Stimulated activated CD8-positive, alpha-beta memory T cell treated with anti-CD3 and anti-CD28 coated beads, Interleukin-12 subunit alpha, Interleukin-12 subunit beta, amount 100 ng/mL, for 1 hour (primary cell): ENCODE data around the gene TBC1D10A.

Source experiments
- DNase-seq: peaks from one replicate; pipeline ENCODE4 v3.0.0-alpha.2; 2020; ENCODE audit warnings: low read depth

TBC1D10A gene

DNA sequence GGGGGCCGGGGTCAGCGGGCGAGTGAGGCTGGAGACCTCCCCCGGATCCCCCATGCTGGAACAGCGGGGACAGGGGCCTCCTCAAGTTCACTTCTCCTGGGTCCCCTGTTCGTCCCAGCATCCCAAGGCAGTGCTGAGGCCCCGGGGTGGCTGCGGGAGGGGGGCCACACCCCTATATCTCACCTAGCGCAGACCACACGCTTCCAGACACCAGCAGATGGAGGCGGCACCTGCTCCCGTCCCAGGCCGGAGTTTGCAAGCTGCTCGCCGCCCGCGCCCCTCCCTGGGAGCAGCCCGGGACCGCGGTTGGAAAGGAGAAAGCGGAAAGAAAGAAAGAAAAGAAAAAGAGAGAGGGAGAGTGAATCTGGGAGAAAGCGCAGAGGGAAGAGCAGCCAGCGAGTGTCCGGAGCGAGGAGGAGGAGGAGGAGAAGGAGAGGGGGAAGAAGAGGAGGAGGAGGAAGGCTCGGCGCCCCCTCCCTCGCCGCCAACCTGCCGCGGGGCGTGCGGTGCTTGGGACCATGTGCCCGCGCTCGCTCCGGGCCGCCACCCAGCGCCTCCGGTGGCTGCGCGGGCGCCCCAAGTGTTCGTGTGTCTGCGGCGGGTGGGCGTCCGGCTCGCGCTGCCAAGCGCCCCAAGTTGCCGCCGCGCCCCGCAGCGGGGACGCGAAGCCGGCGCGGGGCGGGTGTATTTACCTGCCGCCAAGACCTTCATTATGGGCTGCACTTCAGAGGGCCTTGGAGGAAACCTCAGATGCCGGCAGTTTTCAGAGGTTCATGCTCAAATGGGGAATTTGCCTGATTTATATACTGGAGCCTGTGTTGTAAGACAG is 80.5 kb downstream of the TBC1D10A start, which contains the start of gene LIF:
LIF (minus strand) TSS at position 775 of the 829 bp plus-strand sequence; CDS start at position 711, 64 bp downstream.
- DNase-seq = no peak

DNA sequence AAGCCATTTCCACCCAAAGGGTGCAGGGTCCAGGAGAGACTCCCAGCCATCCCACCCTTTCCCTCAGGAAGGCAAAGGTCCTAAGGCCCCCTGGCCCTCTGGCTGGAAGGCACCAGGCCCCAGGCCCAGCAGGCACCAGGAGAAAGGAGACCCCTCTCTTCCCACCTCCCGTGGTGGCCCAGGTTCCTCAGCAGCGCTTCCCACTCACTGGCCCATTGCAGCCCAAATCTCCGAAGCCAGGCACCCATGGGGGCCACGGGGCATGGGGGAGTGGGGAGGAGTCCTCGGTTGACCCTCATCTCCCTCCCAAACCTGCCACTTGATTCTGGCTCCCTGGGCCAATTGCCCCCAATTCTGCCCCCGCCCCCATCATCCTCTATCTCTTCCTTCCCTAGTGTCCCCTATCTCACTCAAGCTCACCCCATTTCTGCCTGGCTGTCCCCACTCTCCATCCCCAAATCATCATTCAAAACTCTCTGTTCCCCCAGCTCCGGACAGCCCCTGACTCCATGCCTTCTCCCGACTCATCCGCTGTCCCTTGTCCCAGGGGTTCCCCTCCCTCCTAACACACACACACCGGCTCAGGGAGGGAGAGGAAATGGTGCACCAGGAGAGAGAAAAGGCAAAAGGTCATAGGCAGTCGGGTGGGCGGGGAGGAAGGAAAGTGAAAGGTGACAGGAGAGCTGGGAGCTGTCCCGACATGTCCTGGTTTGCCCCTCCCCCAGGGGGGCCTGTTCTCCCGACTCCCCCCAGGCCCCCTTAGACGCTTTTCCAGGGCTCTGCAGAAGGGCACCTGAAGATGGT is 81.4 kb downstream of the TBC1D10A start:
- DNase-seq = no peak

DNA sequence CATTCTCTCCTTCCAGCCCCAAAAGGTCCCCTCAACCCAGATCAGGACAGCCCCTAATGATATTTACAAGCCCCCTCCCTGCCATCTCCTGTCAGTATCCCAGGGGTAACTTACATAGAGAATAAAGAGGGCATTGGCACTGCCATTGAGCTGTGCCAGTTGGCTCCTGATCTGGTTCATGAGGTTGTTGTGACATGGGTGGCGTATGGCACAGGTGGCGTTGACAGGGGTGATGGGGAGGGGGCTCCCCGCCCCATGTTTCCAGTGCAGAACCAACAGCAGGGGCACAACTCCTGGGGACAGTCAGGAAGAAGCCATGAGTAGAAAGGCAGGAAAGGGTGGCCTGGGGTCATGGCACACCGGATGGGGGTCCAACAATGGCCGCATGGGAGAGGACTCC is 82.1 kb downstream of the TBC1D10A start:
- DNase-seq = no peak

DNA sequence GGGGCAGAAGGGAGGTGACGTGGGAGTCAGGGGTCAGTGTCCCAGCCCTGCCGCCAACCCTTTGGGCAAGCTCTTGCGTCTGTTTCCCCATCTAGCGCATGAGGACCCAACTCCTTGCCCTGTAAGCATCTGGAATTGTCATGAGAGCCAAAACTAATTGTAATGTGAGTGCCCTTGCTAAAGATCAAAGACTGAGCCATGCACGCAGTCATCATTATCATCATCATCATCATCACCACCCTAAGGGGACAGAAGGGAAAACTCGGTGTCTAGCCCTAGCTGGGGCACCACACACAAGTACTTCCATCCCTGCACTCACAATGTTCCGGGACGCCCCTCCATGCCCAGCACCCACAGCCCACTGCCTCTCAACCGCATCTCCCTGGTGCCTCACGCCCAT is 82.7 kb downstream of the TBC1D10A start:
- no peak for DNase-seq

DNA sequence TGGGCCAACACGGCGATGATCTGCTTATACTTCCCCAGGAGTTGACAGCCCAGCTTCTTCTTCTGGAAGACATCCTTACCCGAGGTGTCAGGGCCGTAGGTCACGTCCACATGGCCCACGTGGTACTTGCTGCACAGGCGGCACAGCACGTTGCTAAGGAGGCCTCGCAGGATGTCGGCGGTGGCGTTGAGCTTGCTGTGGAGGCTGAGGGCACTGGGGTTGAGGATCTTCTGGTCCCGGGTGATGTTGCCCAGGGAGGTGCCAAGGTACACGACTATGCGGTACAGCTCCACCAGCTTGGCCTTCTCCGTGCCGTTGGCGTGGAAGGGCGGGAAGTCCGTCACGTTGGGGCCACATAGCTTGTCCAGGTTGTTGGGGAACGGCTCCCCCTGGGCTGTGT is 83.1 kb downstream of the TBC1D10A start:
- no peak for DNase-seq
